ENCODE measurements around the gene GNS. TPM values are rescaled to one million over a fixed set of nuclear protein-coding genes. Genes with fewer than 3 reads are reported as not detected.
"Not testable (repeated sequence)": the region's sequence is repeated elsewhere in the genome, so short reads cannot be mapped to it uniquely, and the experiment has no call there.

GNS gene
- total RNA-seq, 1 donor from 2014 or later, result 21.3 TPM

DNA sequence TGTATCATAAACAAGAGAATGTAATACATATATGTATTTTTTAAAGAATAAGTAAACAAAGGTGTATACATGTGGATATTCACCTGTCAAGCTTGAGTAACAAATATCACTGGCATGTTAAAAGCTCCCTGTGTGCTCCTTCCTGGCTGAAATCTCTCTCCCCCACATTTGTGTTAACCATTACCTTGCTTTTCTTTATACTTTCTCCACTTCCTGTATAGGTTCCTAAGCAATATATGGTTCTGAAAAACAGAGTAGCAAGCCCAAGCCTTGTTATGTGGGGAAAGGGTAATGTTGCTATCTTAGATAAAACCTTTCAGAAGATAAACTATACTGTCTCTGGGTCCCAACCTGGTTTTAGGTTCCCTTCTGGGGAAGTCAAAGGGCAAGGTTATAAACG is 32.9 kb upstream of the GNS start:
- Mint-ChIP-seq H3K27me3 (ENCODE audit: insufficient read depth) (peaks cover 30% of the 10 kb centered on the region), H3K27ac (no peak overlapping the region), H3K4me1 (ENCODE audit: low read depth) (no peaks in the 10 kb centered on the region), H3K9me3 (no peaks in the 10 kb centered on the region), H3K36me3 (ENCODE audit: low read depth) (no peaks in the 10 kb centered on the region), H3K4me3 (no peak overlapping the region)
- intact Hi-C loops (cut with micrococcal nuclease), result no loop called here
- no peak for DNase-seq (ENCODE audit: low spot score)

DNA sequence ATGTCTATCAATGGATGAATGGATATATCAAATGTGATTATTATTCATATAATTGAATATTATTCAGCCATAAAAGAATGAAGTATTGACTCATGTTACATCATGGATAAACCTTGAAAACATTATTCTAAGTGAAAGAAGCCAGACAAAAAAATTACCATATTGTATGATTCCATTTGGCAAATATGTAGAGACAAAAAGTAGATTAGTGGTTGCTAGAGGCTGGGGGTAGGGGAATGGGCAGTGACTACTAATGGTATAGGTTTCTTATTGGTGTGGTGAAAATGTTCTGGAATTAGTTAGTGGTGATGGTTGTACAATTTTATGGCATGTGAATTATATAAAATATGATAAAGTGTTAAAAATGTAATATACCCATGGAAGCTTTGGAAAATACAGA is 31.8 kb upstream of the GNS start:
- no peak for DNase-seq (ENCODE audit: low spot score)
- no peaks in the 10 kb centered on the region for H3K4me1 Mint-ChIP-seq (ENCODE audit: low read depth)
- no peaks in the 10 kb centered on the region for H3K36me3 Mint-ChIP-seq (ENCODE audit: low read depth)
- H3K4me3 Mint-ChIP-seq, result no peak overlapping the region
- no peak overlapping the region for H3K27ac Mint-ChIP-seq
- H3K9me3 Mint-ChIP-seq, result no peaks in the 10 kb centered on the region
- intact Hi-C loops (cut with micrococcal nuclease), result no loop called here
- H3K27me3 Mint-ChIP-seq (ENCODE audit: insufficient read depth), result peaks cover 30% of the 10 kb centered on the region

DNA sequence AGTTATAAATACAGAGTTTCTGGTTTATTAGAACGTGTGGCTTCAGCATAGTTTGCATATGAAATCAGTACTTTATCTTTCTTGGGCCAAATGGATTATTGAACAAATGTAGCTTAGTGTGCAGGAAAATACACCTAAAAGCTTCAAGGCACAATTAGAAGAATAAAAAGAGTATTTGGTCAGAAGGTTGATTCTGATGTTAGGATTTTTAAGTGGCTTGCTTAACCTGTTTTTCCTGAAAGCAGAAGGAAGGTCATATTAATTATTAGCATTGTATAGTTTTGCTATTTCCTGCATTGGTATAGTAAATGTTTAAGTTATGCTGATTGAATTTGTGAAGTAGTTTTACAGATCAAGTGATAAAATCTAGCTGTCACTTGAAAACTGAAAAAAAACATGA is 31.0 kb upstream of the GNS start:
- H3K27ac Mint-ChIP-seq, result no peak overlapping the region
- peaks cover 30% of the 10 kb centered on the region for H3K27me3 Mint-ChIP-seq (ENCODE audit: insufficient read depth)
- no peak for DNase-seq (ENCODE audit: low spot score)
- intact Hi-C loops (cut with micrococcal nuclease), result no loop called here
- no peaks in the 10 kb centered on the region for H3K36me3 Mint-ChIP-seq (ENCODE audit: low read depth)
- no peaks in the 10 kb centered on the region for H3K9me3 Mint-ChIP-seq
- H3K4me1 Mint-ChIP-seq (ENCODE audit: low read depth), result no peaks in the 10 kb centered on the region
- no peak overlapping the region for H3K4me3 Mint-ChIP-seq

DNA sequence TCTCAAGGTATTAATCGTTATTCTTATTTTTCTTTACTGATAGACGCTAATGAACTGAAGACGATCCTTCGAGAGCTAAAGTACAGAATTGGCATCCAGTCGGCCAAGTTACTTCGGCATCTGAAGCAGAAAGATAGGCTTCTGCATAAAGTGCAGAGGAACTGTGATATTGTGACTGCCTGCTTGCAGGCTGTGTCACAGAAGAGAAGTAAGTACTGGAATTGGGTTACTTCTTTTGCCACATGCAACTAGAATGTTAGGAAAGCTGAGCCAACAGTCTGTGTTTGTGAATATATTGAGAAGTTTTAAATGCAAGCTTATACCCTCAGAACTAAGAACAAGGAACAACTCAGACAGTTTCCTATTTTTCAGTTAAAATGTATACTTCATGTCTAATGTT is 26.6 kb upstream of the GNS start:
- DNase-seq (ENCODE audit: low spot score), result no peak
- peaks cover 9% of the 10 kb centered on the region for H3K4me1 Mint-ChIP-seq (ENCODE audit: low read depth)

DNA sequence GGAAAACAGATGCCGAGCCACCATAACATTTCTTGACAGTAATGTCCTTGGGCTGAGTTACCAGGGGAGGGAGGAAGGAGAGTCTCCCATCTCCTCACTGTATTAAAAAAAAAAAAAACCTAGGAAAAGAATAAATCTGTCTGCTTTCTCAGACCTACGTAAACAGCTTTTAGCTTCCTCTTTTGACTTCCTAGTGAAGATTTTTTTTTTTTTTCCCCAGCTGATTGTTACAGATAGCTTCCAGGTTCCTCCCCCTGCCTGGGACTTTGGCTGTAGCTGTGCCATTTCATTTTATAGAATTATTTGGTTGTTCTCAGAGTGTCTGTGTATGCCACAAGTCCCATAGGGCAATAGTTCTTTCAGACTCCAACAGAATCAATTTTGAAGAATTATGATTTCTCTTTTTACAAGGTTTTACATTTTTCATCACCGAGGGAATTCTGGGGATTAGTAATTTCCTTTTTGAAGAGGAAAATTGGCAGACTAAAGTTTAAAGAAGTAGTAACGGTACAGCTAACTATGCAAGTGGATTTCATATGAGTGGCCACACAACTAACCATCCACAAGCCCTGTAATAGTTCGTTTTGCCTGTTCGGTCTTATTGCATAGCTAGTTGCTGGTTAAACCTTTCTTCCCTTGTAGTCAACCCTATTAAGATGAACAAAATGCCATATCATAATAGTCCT is 23.1 kb upstream of the GNS start:
- DNase-seq (ENCODE audit: low spot score), result no peak
- no peak overlapping the region for H3K27ac Mint-ChIP-seq
- peaks cover 62% of the 10 kb centered on the region for H3K27me3 Mint-ChIP-seq (ENCODE audit: insufficient read depth)
- peaks cover 9% of the 10 kb centered on the region for H3K4me1 Mint-ChIP-seq (ENCODE audit: low read depth)
- H3K9me3 Mint-ChIP-seq, result no peaks in the 10 kb centered on the region
- intact Hi-C loops (cut with micrococcal nuclease), result loop anchor here (5.0 kb wide), 1 partner anchor 235 kb away; no protein-coding TSS in a partner anchor
- peaks cover 4% of the 10 kb centered on the region for H3K36me3 Mint-ChIP-seq (ENCODE audit: low read depth)
- peak overlapping the region; percentile 78 for H3K4me3 Mint-ChIP-seq

More for the DNA sequence above, 26.6 kb upstream of the GNS start:
- Mint-ChIP-seq H3K27me3 (ENCODE audit: insufficient read depth) (peaks cover 59% of the 10 kb centered on the region), H3K36me3 (ENCODE audit: low read depth) (no peaks in the 10 kb centered on the region), H3K9me3 (no peaks in the 10 kb centered on the region), H3K27ac (no peak overlapping the region), H3K4me3 (no peak overlapping the region)
- intact Hi-C loops (cut with micrococcal nuclease), result no loop called here

DNA sequence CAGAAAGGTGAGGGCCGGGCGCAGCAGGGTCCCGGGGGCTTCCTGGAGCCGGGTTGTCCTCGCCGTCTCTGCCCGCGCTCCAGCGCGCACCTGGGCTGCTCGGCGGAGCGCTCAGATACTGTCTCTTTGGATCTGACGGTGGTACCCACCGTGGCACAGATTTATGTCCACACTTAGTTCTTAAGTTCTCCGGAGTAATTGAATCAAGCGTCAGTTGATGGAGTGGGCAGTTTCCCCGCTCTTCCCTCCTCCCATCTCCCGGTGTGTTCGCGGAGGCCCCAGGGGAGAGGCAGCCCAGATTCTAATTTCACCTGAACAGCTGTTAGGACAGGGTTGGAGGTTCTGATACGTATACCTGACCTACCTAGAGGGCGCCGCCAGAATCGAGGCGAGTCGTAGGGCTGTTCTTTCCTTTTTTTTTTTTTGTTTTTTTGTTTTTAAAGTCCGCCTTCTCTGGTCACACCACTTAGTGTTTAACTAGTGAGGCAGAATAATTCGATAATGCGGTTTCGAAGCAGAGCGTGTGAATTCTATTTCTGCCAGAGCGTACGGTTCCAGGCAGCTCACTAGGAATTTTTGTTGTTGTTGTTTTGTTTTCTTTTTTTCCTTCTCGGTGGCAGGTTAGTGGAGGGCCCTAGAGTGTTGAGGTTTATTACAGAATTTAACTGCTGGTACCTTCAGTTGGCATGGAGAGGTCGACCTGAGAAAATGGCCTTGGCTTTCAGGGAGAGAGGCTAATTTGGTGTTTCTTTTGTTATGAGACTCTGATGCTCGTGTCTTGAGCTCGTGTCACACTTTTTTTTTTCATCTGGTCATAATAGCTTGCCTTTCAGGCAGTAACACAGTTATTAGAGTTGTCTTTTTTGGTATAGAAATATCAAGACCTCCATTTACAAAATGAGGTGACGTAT is 22.3 kb upstream of the GNS start:
- H3K27ac Mint-ChIP-seq, result peak overlapping the region; percentile 32
- peaks cover 1% of the 10 kb centered on the region for H3K9me3 Mint-ChIP-seq
- peaks cover 70% of the 10 kb centered on the region for H3K27me3 Mint-ChIP-seq (ENCODE audit: insufficient read depth)
- peak overlapping the region; percentile 78 for H3K4me3 Mint-ChIP-seq
- H3K36me3 Mint-ChIP-seq (ENCODE audit: low read depth), result peaks cover 4% of the 10 kb centered on the region
- intact Hi-C loops (cut with micrococcal nuclease), result loop anchor here (5.0 kb wide), 1 partner anchor 234 kb away; no protein-coding TSS in a partner anchor
- no peak for DNase-seq (ENCODE audit: low spot score)
- H3K4me1 Mint-ChIP-seq (ENCODE audit: low read depth), result peaks cover 9% of the 10 kb centered on the region

DNA sequence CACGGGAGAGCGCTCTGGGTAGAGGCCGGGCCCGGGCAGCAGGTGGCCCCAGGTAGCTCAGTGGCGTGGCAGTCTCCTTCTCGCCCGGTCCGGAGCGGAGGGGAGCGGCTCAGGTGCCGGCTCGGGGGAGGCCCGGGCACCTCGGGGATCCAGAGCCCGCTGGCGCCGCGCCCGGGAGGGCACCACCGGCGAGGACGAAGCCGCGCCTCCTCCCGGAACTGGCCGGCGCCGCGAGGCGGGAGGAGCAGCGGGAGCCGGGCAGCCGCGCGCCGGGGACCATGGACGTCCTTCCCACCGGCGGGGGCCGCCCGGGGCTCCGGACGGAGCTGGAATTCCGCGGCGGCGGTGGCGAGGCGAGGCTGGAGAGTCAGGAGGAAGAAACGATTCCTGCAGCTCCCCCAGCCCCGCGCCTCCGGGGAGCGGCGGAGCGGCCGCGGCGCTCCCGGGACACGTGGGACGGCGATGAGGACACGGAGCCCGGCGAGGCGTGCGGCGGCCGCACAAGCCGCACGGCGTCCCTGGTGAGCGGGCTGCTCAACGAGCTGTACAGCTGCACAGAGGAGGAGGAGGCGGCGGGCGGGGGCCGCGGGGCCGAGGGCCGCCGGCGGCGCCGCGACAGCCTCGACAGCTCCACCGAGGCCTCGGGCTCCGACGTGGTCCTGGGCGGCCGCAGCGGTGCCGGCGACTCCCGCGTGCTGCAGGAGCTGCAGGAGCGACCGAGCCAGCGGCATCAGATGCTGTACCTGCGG is 21.5 kb upstream of the GNS start:
- Mint-ChIP-seq H3K4me1 (ENCODE audit: low read depth) (peaks cover 9% of the 10 kb centered on the region), H3K36me3 (ENCODE audit: low read depth) (peaks cover 4% of the 10 kb centered on the region), H3K4me3 (peak overlapping the region; percentile 75), H3K9me3 (peaks cover 10% of the 10 kb centered on the region), H3K27ac (no peak overlapping the region), H3K27me3 (ENCODE audit: insufficient read depth) (peaks cover 76% of the 10 kb centered on the region)
- DNase-seq (ENCODE audit: low spot score), result no peak
- intact Hi-C loops (cut with micrococcal nuclease), result loop anchor here (5.0 kb wide), 1 partner anchor 233 kb away; no protein-coding TSS in a partner anchor

DNA sequence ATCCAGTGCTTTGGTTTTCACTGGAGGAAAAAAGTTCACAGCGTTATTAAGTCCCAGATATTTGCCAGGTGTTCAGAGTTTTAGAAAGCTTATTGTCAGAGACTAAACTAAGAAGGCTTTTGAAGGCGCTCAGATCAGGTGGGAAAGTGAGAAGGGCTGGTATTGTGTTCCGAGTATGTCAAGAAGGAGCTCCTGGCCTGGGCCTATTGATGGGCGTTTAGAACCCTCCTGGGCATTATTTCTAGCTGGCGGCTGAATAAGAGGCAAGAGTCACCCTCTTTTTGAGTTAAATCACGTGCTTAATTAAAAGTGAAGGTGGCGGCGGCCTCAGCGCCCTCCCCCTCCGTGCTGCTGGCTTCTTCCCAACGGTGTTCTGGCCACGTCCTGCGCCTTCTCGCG is 20.9 kb upstream of the GNS start:
- peaks cover 9% of the 10 kb centered on the region for H3K4me1 Mint-ChIP-seq (ENCODE audit: low read depth)
- peaks cover 15% of the 10 kb centered on the region for H3K9me3 Mint-ChIP-seq
- no peak for DNase-seq (ENCODE audit: low spot score)
- peaks cover 4% of the 10 kb centered on the region for H3K36me3 Mint-ChIP-seq (ENCODE audit: low read depth)
- no peak overlapping the region for H3K27ac Mint-ChIP-seq
- peaks cover 79% of the 10 kb centered on the region for H3K27me3 Mint-ChIP-seq (ENCODE audit: insufficient read depth)
- peak overlapping the region; percentile 75 for H3K4me3 Mint-ChIP-seq
- intact Hi-C loops (cut with micrococcal nuclease), result loop anchor here (5.0 kb wide), 1 partner anchor 233 kb away; no protein-coding TSS in a partner anchor

DNA sequence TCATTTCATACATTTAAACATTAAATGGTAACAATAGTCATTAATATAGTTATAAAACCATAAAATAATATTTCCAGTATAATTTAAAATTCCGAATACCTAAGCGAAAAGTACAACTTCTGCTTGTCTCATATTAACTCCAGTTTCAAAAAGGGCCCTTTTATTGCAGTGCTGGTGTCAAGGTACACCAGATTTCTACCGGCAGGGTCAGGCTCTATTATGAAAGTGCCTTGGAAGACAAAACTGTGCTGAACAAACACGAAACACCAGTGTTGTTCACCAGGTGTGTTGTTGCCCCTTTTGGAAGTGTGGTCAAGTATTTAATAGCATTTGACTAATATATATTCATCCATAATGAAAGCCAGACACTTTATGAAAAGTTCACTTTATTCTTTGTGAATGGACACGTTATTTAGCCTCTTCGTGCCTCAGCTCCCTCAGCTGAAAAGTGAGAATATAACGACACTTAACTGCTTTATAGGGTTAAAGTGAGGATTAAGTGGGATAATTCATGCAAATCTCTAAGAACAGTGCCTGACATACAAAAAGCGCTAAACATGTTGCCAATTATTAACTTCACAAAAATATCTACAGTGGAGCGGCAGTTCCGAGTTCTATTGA is 20.3 kb upstream of the GNS start:
- Mint-ChIP-seq H3K4me1 (ENCODE audit: low read depth) (peaks cover 9% of the 10 kb centered on the region), H3K9me3 (peaks cover 18% of the 10 kb centered on the region), H3K36me3 (ENCODE audit: low read depth) (peaks cover 4% of the 10 kb centered on the region), H3K27me3 (ENCODE audit: insufficient read depth) (peaks cover 80% of the 10 kb centered on the region), H3K4me3 (peak overlapping the region; percentile 75), H3K27ac (no peak overlapping the region)
- DNase-seq (ENCODE audit: low spot score), result no peak
- intact Hi-C loops (cut with micrococcal nuclease), result no loop called here

DNA sequence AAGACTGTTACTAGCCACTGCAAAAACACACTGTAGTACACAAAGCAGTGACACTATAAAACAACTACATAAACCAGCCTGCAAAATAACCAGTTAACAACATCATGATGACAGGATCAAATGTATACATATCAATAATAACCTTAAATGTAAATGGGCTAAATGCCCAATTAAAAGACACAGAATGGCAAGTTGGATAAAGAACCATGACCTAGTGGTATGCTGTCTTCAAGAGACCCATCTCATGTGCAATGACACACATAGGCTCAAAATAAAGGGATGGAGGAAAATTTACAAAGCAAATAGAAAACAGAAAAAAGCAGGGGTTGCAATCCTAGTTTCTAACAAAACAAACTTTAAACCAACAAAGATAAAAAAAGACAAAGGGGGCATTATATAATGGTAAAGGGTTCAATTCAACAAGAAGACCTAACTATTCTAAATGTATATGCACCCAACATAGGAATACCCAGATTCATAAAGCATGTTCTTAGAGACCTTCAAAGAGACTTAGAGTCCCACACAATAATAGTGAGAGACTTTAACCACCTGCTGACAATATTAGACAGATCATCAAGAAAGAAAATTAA is 16.0 kb upstream of the GNS start:
- H3K36me3 Mint-ChIP-seq (ENCODE audit: low read depth); H3K4me3 Mint-ChIP-seq; DNase-seq (ENCODE audit: low spot score); H3K27ac Mint-ChIP-seq; H3K4me1 Mint-ChIP-seq (ENCODE audit: low read depth); intact Hi-C loops (cut with micrococcal nuclease): not testable (repeated sequence)
- peaks cover 24% of the 10 kb centered on the region for H3K9me3 Mint-ChIP-seq
- H3K27me3 Mint-ChIP-seq (ENCODE audit: insufficient read depth), result peaks cover 55% of the 10 kb centered on the region

DNA sequence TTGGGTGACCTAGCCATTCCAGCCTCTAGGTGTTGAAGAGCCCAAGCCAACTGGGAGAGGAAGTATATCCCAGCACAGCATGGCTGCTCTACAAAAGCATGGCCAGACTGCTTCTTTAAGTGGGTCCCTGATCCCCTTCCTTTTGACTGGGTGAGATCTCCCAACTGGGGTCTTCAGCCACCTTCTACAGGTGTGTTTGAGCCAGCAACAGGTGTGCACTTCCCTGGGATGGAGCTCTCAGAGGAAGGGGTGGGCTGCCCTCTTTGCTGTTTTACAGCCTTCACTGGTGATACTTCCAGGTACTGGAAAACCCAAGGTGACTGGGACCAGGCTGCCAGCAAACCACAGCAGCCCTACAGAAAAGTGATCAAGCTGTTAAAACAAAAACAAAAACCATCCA is 14.2 kb upstream of the GNS start:
- Mint-ChIP-seq H3K9me3 (peaks cover 24% of the 10 kb centered on the region), H3K27ac (no peak overlapping the region), H3K36me3 (ENCODE audit: low read depth) (no peaks in the 10 kb centered on the region), H3K4me1 (ENCODE audit: low read depth) (no peaks in the 10 kb centered on the region), H3K27me3 (ENCODE audit: insufficient read depth) (peaks cover 40% of the 10 kb centered on the region), H3K4me3 (no peak overlapping the region)
- intact Hi-C loops (cut with micrococcal nuclease), result no loop called here
- no peak for DNase-seq (ENCODE audit: low spot score)

DNA sequence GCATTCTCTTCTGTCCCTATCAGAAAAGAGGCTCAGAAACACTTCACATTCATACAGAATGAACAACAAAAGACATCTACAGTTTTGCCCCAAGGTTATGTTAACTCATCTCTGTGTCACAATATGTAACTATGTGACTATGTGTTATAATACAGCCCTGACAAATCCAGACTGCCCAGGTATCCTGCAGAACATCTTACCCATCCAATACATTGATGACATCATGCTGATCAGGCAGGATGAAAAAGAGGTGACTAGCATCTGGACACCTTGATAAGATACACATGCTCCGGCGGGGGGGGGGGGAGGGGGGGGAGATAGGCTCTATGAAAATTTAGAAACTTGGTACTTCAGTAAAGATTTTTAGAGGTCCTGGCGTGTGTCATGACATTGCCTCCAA is 8.3 kb upstream of the GNS start:
- intact Hi-C loops (cut with micrococcal nuclease), result no loop called here
- no peak overlapping the region for H3K27ac Mint-ChIP-seq

More for the DNA sequence above, 8.3 kb upstream of the GNS start:
- Mint-ChIP-seq H3K4me1 (ENCODE audit: low read depth) (no peaks in the 10 kb centered on the region), H3K9me3 (no peaks in the 10 kb centered on the region), H3K36me3 (ENCODE audit: low read depth) (no peaks in the 10 kb centered on the region), H3K27me3 (ENCODE audit: insufficient read depth) (peaks cover 10% of the 10 kb centered on the region), H3K4me3 (no peak overlapping the region)
- no peak for DNase-seq (ENCODE audit: low spot score)

Measured in activated T-helper 1 cell treated with anti-CD3 and anti-CD28 coated beads, Interleukin-12 subunit alpha, Interleukin-12 subunit beta, Interleukin-2, Interleukin-4 antibody, amounts not matched to agents 30 ng/mL and 10 ng/mL and 1 ng/mL, durations not matched to agents 14 hours and 24 hours and 36 hours (primary cell).